HEK293T (cell line): ENCODE measurements around the gene OTUD4.

Experiments used
- CTCF ChIA-PET: fragments of 350-600 bp; formaldehyde crosslinking; extraction: SDS; loops from one replicate; lab custom pipeline; 2021; ENCODE audit warnings: antibody characterized with exemption, inconsistent platforms; lab: Yijun Ruan, JAX
- POLR2A ChIA-PET: fragments of 350-600 bp; formaldehyde crosslinking; extraction: SDS; loops from one replicate; lab custom pipeline; 2020; ENCODE audit warnings: antibody characterized with exemption, inconsistent platforms; lab: Yijun Ruan, JAX
- DNase-seq: peaks from one replicate; pipeline ENCODE4 v3.0.0; 2012; ENCODE audit warnings: mixed read lengths; ENCODE audit errors: extremely low spot score
- ARNT ChIP-seq: fragments of 450-650 bp; IDR thresholded peaks from 2 replicates; pipeline ENCODE4 v1.6.1; 2017; ENCODE audit warnings: mild to moderate bottlenecking
- BHLHE40 ChIP-seq: fragments of 450-650 bp; IDR thresholded peaks from 2 replicates; pipeline ENCODE4 v1.6.1; 2016; ENCODE audit warnings: mild to moderate bottlenecking, moderate library complexity, borderline replicate concordance
- CTBP1 ChIP-seq: fragments of 450-650 bp; IDR thresholded peaks from 2 replicates; pipeline ENCODE4 v1.6.1; 2016; ENCODE audit warnings: borderline replicate concordance
- ELF4 ChIP-seq: fragments of 450-650 bp; IDR thresholded peaks from 2 replicates; pipeline ENCODE4 v1.6.1; 2017; ENCODE audit warnings: antibody characterized with exemption
- FOXA1 ChIP-seq: fragments of 450-650 bp; IDR thresholded peaks from 2 replicates; pipeline ENCODE4 v1.6.1; 2016; ENCODE audit warnings: mild to moderate bottlenecking
- FOXK2 ChIP-seq: fragments of 450-650 bp; IDR thresholded peaks from 2 replicates; pipeline ENCODE4 v1.6.1; 2016; ENCODE audit warnings: mild to moderate bottlenecking
- FOXM1 ChIP-seq: fragments of 450-650 bp; IDR thresholded peaks from 2 replicates; pipeline ENCODE4 v1.6.1; 2017; ENCODE audit warnings: mild to moderate bottlenecking, borderline replicate concordance
- HDGF ChIP-seq: fragments of 450-650 bp; IDR thresholded peaks from 2 replicates; pipeline ENCODE4 v1.6.1; 2017; ENCODE audit warnings: antibody characterized with exemption, borderline replicate concordance
- L3MBTL2 ChIP-seq: fragments of 450-650 bp; conservative IDR thresholded peaks from 2 replicates; pipeline ENCODE4 v1.6.1; 2016; ENCODE audit warnings: mild to moderate bottlenecking
- LEF1 ChIP-seq: fragments of 450-650 bp; IDR thresholded peaks from 2 replicates; pipeline ENCODE4 v1.6.1; 2017; ENCODE audit warnings: mild to moderate bottlenecking, borderline replicate concordance
- NFRKB ChIP-seq: fragments of 450-650 bp; IDR thresholded peaks from 2 replicates; pipeline ENCODE4 v1.6.1; 2016; ENCODE audit warnings: mild to moderate bottlenecking, moderate library complexity
- SP1 ChIP-seq: fragments of 450-650 bp; IDR thresholded peaks from 2 replicates; pipeline ENCODE4 v1.6.1; 2017
- SUZ12 ChIP-seq: fragments of 450-650 bp; IDR thresholded peaks from 2 replicates; pipeline ENCODE4 v1.6.1; 2016; ENCODE audit warnings: mild to moderate bottlenecking
- TARDBP ChIP-seq: fragments of 450-650 bp; IDR thresholded peaks from 2 replicates; pipeline ENCODE4 v1.6.1; 2016
- TF ChIP-seq, protein P1 (sequence below): fragments of 450-650 bp; IDR thresholded peaks from 2 replicates; pipeline ENCODE4 v1.6.1; 2016

The OTUD4 gene

DNA sequence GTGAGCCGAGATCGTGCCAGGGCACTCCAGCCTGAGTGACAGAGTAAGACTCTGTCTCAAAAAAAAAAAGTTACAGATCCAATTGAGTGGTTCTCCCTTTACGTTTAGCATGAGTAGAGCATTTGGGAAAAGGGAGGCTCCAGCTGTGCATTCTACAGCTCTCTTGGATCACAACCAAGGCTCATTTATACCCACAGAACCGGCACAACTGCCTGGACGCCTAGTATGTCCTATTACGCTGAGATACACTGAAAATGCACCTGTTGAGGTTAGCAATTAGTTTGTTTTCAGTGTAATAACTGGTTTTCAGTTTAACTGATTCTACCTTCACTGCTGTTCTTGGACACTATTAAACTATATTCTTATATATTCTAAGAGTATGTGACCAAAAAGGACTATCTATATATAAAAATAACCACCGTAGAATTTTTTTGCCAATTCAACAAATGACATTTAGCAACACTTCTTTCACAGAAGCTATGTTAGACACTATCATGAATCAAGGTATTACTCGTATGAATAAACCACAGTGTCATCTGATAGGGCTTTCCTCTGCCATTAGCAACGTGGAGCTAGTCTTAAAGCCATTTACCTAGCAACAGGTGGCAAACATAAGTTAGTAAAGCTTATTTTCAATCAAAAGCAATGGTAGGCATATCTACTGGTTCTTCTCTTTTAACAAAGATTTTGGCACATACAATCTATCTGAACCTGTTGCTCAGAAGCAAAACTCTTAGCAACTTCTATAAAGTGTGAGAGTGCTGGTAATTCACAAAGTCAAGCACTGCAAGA, 3.6 kb downstream of the OTUD4 start:
- no peak for TF ChIP-seq NFRKB
- ChIA-PET CTCF (interaction anchor here (0.6 kb wide), 1 partner anchor 32 kb away, joined by 4 read pairs; no protein-coding TSS in a partner anchor), POLR2A (interaction anchor here (1.1 kb wide), 1 partner anchor 79 kb away, joined by 4 read pairs; the partner anchor contains the start of genes ABCE1 and ANAPC10)
- DNase-seq = no peak

DNA sequence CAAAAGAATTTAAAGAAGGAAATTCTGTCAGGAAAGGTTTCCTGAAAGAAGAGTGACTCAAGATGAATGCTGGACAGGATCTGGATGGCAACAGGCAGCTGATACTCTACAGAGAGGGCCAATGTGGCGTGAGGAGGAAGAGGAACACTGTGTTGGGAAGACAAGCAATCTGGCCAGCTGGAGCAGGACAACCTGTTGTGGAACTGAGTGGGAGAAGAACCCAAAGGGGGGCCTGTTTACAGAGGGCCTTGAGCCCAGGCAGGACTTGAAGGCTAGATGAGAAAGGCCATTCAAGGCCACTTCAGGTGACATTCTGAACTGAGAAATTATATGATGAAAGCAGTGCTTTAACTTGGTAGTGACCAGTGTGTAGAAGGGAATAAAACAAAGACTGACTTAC, 8.5 kb downstream of the OTUD4 start:
- TF ChIP-seq ELF4 = no peak
- TF ChIP-seq CTBP1 = no peak
- TF ChIP-seq NFRKB = no peak
- TF ChIP-seq LEF1 = no peak
- TF ChIP-seq HDGF = no peak
- TF ChIP-seq, protein P1, sequence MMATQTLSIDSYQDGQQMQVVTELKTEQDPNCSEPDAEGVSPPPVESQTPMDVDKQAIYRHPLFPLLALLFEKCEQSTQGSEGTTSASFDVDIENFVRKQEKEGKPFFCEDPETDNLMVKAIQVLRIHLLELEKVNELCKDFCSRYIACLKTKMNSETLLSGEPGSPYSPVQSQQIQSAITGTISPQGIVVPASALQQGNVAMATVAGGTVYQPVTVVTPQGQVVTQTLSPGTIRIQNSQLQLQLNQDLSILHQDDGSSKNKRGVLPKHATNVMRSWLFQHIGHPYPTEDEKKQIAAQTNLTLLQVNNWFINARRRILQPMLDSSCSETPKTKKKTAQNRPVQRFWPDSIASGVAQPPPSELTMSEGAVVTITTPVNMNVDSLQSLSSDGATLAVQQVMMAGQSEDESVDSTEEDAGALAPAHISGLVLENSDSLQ = no peak
- no peak for TF ChIP-seq FOXM1
- no peak for TF ChIP-seq L3MBTL2

DNA sequence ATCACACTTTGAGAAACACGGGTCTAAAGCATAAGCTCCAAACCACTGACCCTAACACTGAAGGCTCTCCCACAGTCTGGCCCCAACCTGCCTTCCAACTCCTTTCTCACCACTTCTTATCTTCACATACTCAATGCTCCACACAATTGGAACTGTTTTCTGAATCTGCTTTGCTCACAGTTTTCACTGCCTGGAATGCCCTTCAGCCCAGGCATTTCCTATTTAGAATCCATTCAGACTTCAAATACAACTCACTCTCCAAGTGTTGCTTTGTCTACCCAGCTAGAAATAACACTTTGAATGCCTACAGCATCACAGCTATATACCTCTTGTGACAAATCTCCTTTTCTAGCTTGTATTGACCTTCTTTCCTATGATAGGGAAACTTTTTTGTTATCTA, 10.2 kb downstream of the OTUD4 start:
- TF ChIP-seq ARNT (no peak), SUZ12 (no peak), BHLHE40 (no peak), FOXA1 (no peak)
- TF ChIP-seq, protein P1 = no peak
- ChIA-PET POLR2A (interaction anchor here (1.3 kb wide), 1 partner anchor 72 kb away, joined by 5 read pairs; the partner anchor contains the start of genes ABCE1 and ANAPC10), CTCF (interaction anchor here (1.0 kb wide), 1 partner anchor 9 kb away, joined by 3 read pairs; no protein-coding TSS in a partner anchor)
- DNase-seq = no peak

More for the DNA sequence above, 8.5 kb downstream of the OTUD4 start:
- DNase-seq = no peak
- ChIA-PET POLR2A (no interaction called here), CTCF (no interaction called here)

DNA sequence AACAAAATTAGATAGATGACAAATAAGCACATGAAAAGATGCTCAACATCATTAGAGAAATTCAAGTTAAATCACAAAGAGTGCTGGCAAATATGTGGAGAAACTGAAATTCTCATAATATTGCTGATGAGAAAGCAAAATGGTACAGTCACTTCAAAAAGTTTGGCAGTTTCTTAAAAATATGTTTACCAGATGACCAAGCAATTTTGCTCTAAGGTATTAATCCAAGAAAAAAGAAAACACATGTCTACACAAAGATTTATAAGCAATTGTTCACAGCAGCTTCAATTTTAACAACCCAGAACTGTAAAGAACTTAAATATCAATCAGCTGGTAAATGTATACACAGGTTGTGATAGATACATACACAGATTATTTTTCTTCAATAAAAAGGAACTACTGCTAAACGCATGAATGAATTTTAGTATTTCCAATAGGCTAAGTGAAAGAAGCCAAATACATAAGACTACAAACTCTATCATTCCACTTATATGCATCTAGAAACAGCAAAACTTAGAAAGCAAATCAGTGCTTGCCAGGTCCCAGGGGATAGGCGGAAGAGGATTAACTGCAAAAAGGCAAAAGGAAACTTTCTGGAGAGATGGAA, 11.7 kb downstream of the OTUD4 start:
- POLR2A ChIA-PET = interaction anchor here (0.9 kb wide), 1 partner anchor 12 kb away, joined by 4 read pairs; no protein-coding TSS in a partner anchor
- TF ChIP-seq FOXK2 = no peak
- no peak for TF ChIP-seq FOXM1
- no peak for TF ChIP-seq HDGF
- no peak for TF ChIP-seq SP1
- TF ChIP-seq LEF1 = no peak
- TF ChIP-seq TARDBP = no peak
- no peak for TF ChIP-seq SUZ12
- no peak for TF ChIP-seq L3MBTL2
- TF ChIP-seq ARNT = no peak
- TF ChIP-seq, protein P1 = no peak
- CTCF ChIA-PET = interaction anchor here (1.3 kb wide), 1 partner anchor 14 kb away, joined by 3 read pairs; no protein-coding TSS in a partner anchor
- no peak for DNase-seq

- ChIA-PET POLR2A (interaction anchor here (0.9 kb wide), 1 partner anchor 13 kb away, joined by 4 read pairs; no protein-coding TSS in a partner anchor), CTCF (interaction anchor here (1.3 kb wide), 1 partner anchor 13 kb away, joined by 3 read pairs; no protein-coding TSS in a partner anchor)
- TF ChIP-seq TARDBP (no peak), ELF4 (no peak), NFRKB (no peak)
Observed at GRCh38 chr4:145167887-145168286, 12.5 kb downstream of the OTUD4 start.

GRCh38 chr4:145161549-145161948, 18.8 kb downstream of the OTUD4 start:
- POLR2A ChIA-PET = interaction anchor here (1.4 kb wide), 1 partner anchor 19 kb away, joined by 3 read pairs; no protein-coding TSS in a partner anchor
- DNase-seq = no peak
- CTCF ChIA-PET = no interaction called here
- TF ChIP-seq SP1 (no peak), FOXA1 (no peak), ELF4 (no peak), LEF1 (no peak), FOXM1 (no peak), BHLHE40 (no peak), HDGF (no peak)

More at GRCh38 chr4:145167887-145168286, 12.5 kb downstream of the OTUD4 start:
- DNase-seq = no peak
